Spleen (tissue), 7 donors: ENCODE measurements around the gene SUSD6.

ENCODE experiments used
- POLR2A ChIP-seq, 3 donors: fragments of 450-650 bp; IDR thresholded peaks; one replicate each; pipeline ENCODE4 v1.5.1; 2017; ENCODE audit warnings: antibody characterized with exemption in 3 of 3, mild to moderate bottlenecking in 1 of 3
- TF ChIP-seq, protein P1 (sequence below), 11 experiments: fragments of 200-600 bp in 7 of 11; fragments of 450-650 bp in 4 of 11; sonication (generic) in 4 of 11; IDR thresholded peaks in 8 of 11; conservative IDR thresholded peaks in 3 of 11; 1 replicate in 7 of 11; 2 replicates in 4 of 11; pipeline versions ENCODE4 v1.4.0 to v1.8.0; 2016 to 2021; ENCODE audit warnings: antibody characterized with exemption in 11 of 11, inconsistent platforms in 4 of 11, mild to moderate bottlenecking in 1 of 11
- donor health status: DM: no; HTN: no; CAD: no; lungs with moderate emphysema.
- donor health status: DM: no; HTN: no; CAD: no.
- donor health status: DM: no; HTN: no; CAD: no.

DNA sequence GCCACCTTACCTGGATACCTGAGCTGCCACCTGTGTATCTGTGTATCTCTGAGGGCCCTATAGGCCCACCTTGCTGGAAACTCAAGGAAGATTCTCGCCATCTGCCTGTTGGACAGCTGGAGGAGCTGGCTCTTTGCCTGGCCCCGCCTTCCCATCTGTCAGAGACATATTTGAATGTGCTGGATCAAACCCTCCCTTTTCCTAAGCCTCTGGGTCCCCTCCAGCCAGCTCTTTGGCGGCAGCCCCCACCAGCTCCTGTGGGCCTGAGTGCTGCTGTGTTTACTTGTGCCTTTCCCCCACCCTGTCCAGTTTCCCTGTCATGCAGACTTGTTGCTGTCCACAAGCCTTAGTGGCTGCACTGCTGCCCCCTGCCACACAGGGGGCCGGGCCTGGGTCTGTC lies 99.7 kb downstream of the SUSD6 start:
- TF ChIP-seq, protein P1, sequence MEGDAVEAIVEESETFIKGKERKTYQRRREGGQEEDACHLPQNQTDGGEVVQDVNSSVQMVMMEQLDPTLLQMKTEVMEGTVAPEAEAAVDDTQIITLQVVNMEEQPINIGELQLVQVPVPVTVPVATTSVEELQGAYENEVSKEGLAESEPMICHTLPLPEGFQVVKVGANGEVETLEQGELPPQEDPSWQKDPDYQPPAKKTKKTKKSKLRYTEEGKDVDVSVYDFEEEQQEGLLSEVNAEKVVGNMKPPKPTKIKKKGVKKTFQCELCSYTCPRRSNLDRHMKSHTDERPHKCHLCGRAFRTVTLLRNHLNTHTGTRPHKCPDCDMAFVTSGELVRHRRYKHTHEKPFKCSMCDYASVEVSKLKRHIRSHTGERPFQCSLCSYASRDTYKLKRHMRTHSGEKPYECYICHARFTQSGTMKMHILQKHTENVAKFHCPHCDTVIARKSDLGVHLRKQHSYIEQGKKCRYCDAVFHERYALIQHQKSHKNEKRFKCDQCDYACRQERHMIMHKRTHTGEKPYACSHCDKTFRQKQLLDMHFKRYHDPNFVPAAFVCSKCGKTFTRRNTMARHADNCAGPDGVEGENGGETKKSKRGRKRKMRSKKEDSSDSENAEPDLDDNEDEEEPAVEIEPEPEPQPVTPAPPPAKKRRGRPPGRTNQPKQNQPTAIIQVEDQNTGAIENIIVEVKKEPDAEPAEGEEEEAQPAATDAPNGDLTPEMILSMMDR (IDR thresholded peaks at IDR 0.05 in 8 of 11, conservative IDR thresholded peaks at IDR 0.05 in 3 of 11), result no peak
- TF ChIP-seq POLR2A (IDR thresholded peaks at IDR 0.05), result no peak
